Mucosa of descending colon (tissue), 3 donors: ENCODE data around the gene ZC3H8. TPM values are rescaled to one million over a fixed set of nuclear protein-coding genes. Genes with fewer than 3 reads are reported as not detected.

ENCODE experiments used
- ATAC-seq: fragments of 200-7000 bp; cut with Tn5 transposase; one replicate; pipeline ENCODE4 v1.9.1; 2020; ENCODE audit warnings: mild to moderate bottlenecking, moderate library complexity
- DNase-seq, 3 donors: peaks; one replicate each; pipeline ENCODE4 v3.0.0-alpha.2; 2020
- H3K36me3 ChIP-seq: fragments of 200-600 bp; one replicate; pipeline ENCODE4 v1.8.0; 2021; ENCODE audit warnings: low read depth, mild to moderate bottlenecking
- H3K4me1 ChIP-seq: fragments of 200-600 bp; one replicate; pipeline ENCODE4 v1.8.0; 2021; ENCODE audit warnings: low read depth, mild to moderate bottlenecking
- H3K4me3 ChIP-seq: fragments of 200-600 bp; one replicate; pipeline ENCODE4 v1.8.0; 2021; ENCODE audit warnings: mild to moderate bottlenecking
- H3K9me3 ChIP-seq: fragments of 200-600 bp; one replicate; pipeline ENCODE4 v1.8.0; 2021; ENCODE audit warnings: mild to moderate bottlenecking
- intact Hi-C, 2 donors: fragments of 100-400 bp; cut with DNase I in 1 of 2; cut with micrococcal nuclease in 1 of 2; formaldehyde crosslinking; loops; one replicate each; pipeline versions ENCODE4 v1.11.0 to v1.11.1; 2022; cut with DNase I, micrococcal nuclease
- total RNA-seq, 3 donors: library from RNA; stranded (reverse); fragmentation: NEBNext Ultra II Directional in 2 of 3; extraction: Animal tissue kit (Norgen Biotek cat#: 25700) in 2 of 3; gene quantifications; one replicate each; pipeline versions ENCODE4 v1.2.1 to v1.2.4, GENCODE V29; 2021 to 2023
- TF ChIP-seq, protein P1 (sequence below): fragments of 200-600 bp; IDR thresholded peaks from one replicate; pipeline ENCODE4 v1.8.0; 2022; ENCODE audit warnings: antibody characterized with exemption, mild to moderate bottlenecking
- donor health status: DM: no; HTN: no; CAD: no; lungs with moderate emphysema.
- donor health status: DM: no; HTN: no; CAD: no.
- donor health status: DM: no; HTN: yes; CAD: no.

Gene ZC3H8
- total RNA-seq, 3 donors from 2014 or later = 8.7 to 13.6 (median 9.6) TPM

DNA sequence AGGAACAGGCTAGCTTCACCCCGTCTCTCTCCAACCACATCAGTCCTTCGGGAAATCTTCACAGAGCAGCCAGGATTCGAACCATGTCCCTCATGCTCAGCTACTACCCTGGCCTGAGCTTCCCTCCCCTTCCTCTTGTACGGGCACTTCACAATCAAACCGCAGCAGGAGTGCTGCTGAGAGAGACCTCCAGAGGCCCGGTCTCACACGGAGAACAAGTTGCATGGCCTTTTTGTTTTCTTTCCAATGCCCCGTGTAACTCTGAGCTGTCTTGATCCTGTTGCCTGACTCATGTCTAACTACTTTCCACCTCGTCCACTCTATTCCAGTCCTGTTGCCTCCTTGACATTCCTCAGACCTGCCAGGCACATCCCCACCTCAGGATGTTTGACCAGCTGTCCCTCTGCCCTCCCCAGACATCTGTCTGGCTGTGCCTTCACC is 91.3 kb downstream of the ZC3H8 start:
- DNase-seq (no peak), ATAC-seq (no peak)
- Histone ChIP-seq H3K4me1 (no peaks in the 10 kb centered on the region), H3K4me3 (no peak overlapping the region), H3K9me3 (no peaks in the 10 kb centered on the region), H3K36me3 (no peaks in the 10 kb centered on the region)
- intact Hi-C loops = no loop called here
- TF ChIP-seq, protein P1, sequence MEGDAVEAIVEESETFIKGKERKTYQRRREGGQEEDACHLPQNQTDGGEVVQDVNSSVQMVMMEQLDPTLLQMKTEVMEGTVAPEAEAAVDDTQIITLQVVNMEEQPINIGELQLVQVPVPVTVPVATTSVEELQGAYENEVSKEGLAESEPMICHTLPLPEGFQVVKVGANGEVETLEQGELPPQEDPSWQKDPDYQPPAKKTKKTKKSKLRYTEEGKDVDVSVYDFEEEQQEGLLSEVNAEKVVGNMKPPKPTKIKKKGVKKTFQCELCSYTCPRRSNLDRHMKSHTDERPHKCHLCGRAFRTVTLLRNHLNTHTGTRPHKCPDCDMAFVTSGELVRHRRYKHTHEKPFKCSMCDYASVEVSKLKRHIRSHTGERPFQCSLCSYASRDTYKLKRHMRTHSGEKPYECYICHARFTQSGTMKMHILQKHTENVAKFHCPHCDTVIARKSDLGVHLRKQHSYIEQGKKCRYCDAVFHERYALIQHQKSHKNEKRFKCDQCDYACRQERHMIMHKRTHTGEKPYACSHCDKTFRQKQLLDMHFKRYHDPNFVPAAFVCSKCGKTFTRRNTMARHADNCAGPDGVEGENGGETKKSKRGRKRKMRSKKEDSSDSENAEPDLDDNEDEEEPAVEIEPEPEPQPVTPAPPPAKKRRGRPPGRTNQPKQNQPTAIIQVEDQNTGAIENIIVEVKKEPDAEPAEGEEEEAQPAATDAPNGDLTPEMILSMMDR = no peak

DNA sequence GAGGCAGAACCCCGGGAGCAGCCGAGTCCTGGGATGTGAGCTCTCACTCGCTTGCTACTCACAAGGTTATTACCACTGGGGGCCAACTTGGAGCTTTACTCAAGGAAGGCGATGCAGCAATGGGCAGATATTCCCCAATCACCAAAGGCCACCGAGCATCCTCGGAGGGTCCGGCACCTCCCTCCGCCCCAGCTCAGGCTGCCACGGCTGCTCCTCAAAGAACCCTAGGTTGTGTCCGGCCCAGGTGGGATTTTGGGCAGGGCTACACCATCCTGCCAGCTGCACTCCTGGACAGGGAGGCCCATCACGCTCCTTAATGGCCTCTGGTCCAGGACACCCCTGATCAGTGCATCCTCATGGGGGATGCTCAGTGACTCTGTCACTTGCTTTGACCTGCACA is 91.9 kb downstream of the ZC3H8 start:
- intact Hi-C loops = no loop called here
- DNase-seq (no peak), ATAC-seq (no peak)
- no peaks in the 10 kb centered on the region for H3K4me1 ChIP-seq
- H3K9me3 ChIP-seq = no peaks in the 10 kb centered on the region
- no peaks in the 10 kb centered on the region for H3K36me3 ChIP-seq
- TF ChIP-seq, protein P1 = no peak
- no peak overlapping the region for H3K4me3 ChIP-seq

DNA sequence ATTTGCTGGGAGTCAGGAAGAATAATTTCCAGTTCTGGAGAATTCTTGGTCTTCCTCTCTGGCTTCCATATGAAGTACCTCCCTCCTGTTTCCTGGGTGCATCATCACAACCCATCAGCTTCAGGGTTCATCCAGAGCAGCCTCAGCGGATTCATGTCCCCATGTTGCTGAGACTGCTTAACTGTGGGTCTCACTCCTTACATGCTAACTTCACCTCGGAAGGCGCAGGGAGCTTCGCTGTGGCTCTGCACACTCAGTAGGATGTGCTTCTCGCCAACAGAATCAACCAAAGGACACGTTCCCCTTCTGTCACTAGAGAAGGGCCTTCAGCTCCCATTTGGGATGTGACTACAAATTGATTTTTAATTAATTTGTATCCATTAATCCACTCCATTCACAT is 92.5 kb downstream of the ZC3H8 start:
- Histone ChIP-seq H3K36me3 (no peaks in the 10 kb centered on the region), H3K9me3 (no peaks in the 10 kb centered on the region), H3K4me1 (no peaks in the 10 kb centered on the region), H3K4me3 (no peak overlapping the region)
- intact Hi-C loops = no loop called here
- DNase-seq (no peak), ATAC-seq (no peak)
- TF ChIP-seq, protein P1 = no peak

Other genes with a start within 250 kb of the ZC3H8 start
- gene TMEM87B, start 199.8 kb downstream of the ZC3H8 start, total RNA-seq = 10 to 100 TPM; 39.2 to 72.2 (median 55.7) TPM
- 1 to 10 TPM in 1 of 3 donors, under 1 TPM in 2; 0.72 to 2.2 (median 0.94) TPM for gene FBLN7, start 116.7 kb downstream of the ZC3H8 start, total RNA-seq
- 10 to 100 TPM in 2 of 3 donors, 1 to 10 TPM in 1; 8.8 to 20.3 (median 10.9) TPM for gene ZC3H6, start 20.6 kb upstream of the ZC3H8 start, total RNA-seq
- gene RGPD8, start 178.6 kb upstream of the ZC3H8 start, total RNA-seq = 10 to 100 TPM in 2 of 3 donors, 1 to 10 TPM in 1; 7.5 to 18.8 (median 13.9) TPM
- gene TTL, start 227.1 kb upstream of the ZC3H8 start, total RNA-seq = 10 to 100 TPM; 13.4 to 32.2 (median 20.3) TPM